ENCODE results near the gene MOAP1.
A peak's percentile ranks its signal among the peaks of the same experiment; 100 is the strongest.

MOAP1 gene

GRCh38 chr14:93136009-93136408, 48.7 kb downstream of the MOAP1 start:
- Histone ChIP-seq H3K4me1 (ENCODE audit: low read length) (no peaks in the 10 kb centered on the region), H3K36me3 (replicated peaks; ENCODE audit: low read depth, low read length) (no peaks in the 10 kb centered on the region), H3K27ac (ENCODE audit: low read length) (no peak overlapping the region), H4K20me1 (ENCODE audit: insufficient read depth, low read length) (no peaks in the 10 kb centered on the region), H3K9me3 (ENCODE audit: insufficient read depth, low read length) (no peaks in the 10 kb centered on the region), H3K9ac (ENCODE audit: low read length) (no peak overlapping the region), H3K79me2 (ENCODE audit: low read length) (no peaks in the 10 kb centered on the region), H3K27me3 (ENCODE audit: low read depth, low read length) (no peaks in the 10 kb centered on the region), H3K4me2 (ENCODE audit: low read length) (no peak overlapping the region), H2AFZ (ENCODE audit: low read depth, low read length) (no peak overlapping the region), H3K4me3 (ENCODE audit: low read length) (no peak overlapping the region)
- TF ChIP-seq EZH2phosphoT487 (IDR thresholded peaks at IDR 0.05; ENCODE audit: low read depth) (no peak), CTCF (IDR thresholded peaks at IDR 0.05; ENCODE audit: low read depth, low read length) (no peak)

GRCh38 chr14:93135399-93135798, 49.3 kb downstream of the MOAP1 start:
- Histone ChIP-seq H3K27me3 (ENCODE audit: low read depth, low read length) (no peaks in the 10 kb centered on the region), H3K4me1 (ENCODE audit: low read length) (peaks cover 3% of the 10 kb centered on the region), H3K36me3 (replicated peaks; ENCODE audit: low read depth, low read length) (no peaks in the 10 kb centered on the region), H3K9ac (ENCODE audit: low read length) (no peak overlapping the region), H4K20me1 (ENCODE audit: insufficient read depth, low read length) (no peaks in the 10 kb centered on the region), H3K79me2 (ENCODE audit: low read length) (no peaks in the 10 kb centered on the region), H3K9me3 (ENCODE audit: insufficient read depth, low read length) (no peaks in the 10 kb centered on the region), H3K4me3 (ENCODE audit: low read length) (no peak overlapping the region), H3K27ac (ENCODE audit: low read length) (no peak overlapping the region), H2AFZ (ENCODE audit: low read depth, low read length) (no peak overlapping the region), H3K4me2 (ENCODE audit: low read length) (no peak overlapping the region)
- no peak for TF ChIP-seq CTCF (IDR thresholded peaks at IDR 0.05; ENCODE audit: low read depth, low read length)
- no peak for TF ChIP-seq EZH2phosphoT487 (IDR thresholded peaks at IDR 0.05; ENCODE audit: low read depth)

- Histone ChIP-seq H3K4me3 (ENCODE audit: low read length) (no peak overlapping the region), H3K27me3 (ENCODE audit: low read depth, low read length) (no peaks in the 10 kb centered on the region), H3K27ac (ENCODE audit: low read length) (no peak overlapping the region), H3K9me3 (ENCODE audit: insufficient read depth, low read length) (no peaks in the 10 kb centered on the region), H3K36me3 (replicated peaks; ENCODE audit: low read depth, low read length) (no peaks in the 10 kb centered on the region), H3K9ac (ENCODE audit: low read length) (no peak overlapping the region), H2AFZ (ENCODE audit: low read depth, low read length) (no peak overlapping the region), H3K4me2 (ENCODE audit: low read length) (no peak overlapping the region), H3K79me2 (ENCODE audit: low read length) (no peaks in the 10 kb centered on the region), H4K20me1 (ENCODE audit: insufficient read depth, low read length) (no peaks in the 10 kb centered on the region), H3K4me1 (ENCODE audit: low read length) (peaks cover 11% of the 10 kb centered on the region)
- TF ChIP-seq CTCF (IDR thresholded peaks at IDR 0.05; ENCODE audit: low read depth, low read length) (no peak), EZH2phosphoT487 (IDR thresholded peaks at IDR 0.05; ENCODE audit: low read depth) (no peak)
Observed at GRCh38 chr14:93133464-93133863, 51.2 kb downstream of the MOAP1 start.

- Histone ChIP-seq H3K4me2 (ENCODE audit: low read length) (no peak overlapping the region), H3K36me3 (replicated peaks; ENCODE audit: low read depth, low read length) (no peaks in the 10 kb centered on the region), H3K9ac (ENCODE audit: low read length) (no peak overlapping the region), H4K20me1 (ENCODE audit: insufficient read depth, low read length) (no peaks in the 10 kb centered on the region), H3K27me3 (ENCODE audit: low read depth, low read length) (no peaks in the 10 kb centered on the region), H3K4me3 (ENCODE audit: low read length) (no peak overlapping the region), H3K4me1 (ENCODE audit: low read length) (peaks cover 11% of the 10 kb centered on the region), H3K79me2 (ENCODE audit: low read length) (no peaks in the 10 kb centered on the region), H3K27ac (ENCODE audit: low read length) (no peak overlapping the region), H3K9me3 (ENCODE audit: insufficient read depth, low read length) (no peaks in the 10 kb centered on the region), H2AFZ (ENCODE audit: low read depth, low read length) (no peak overlapping the region)
- TF ChIP-seq CTCF (IDR thresholded peaks at IDR 0.05; ENCODE audit: low read depth, low read length) (peak; percentile 35; the same call in 1 of the 2 replicates), EZH2phosphoT487 (IDR thresholded peaks at IDR 0.05; ENCODE audit: low read depth) (no peak)
Observed at GRCh38 chr14:93132472-93133065, 52.1 kb downstream of the MOAP1 start.

Data from OCI-LY3 (cell line).